MCF 10A (cell line): ENCODE measurements around the gene CRY1. TPM values are rescaled to one million over a fixed set of nuclear protein-coding genes. Genes with fewer than 3 reads are reported as not detected.

Experiments used
- BruUV-seq: library from RNA; stranded (reverse); fragments of 400-500 nt; replicated peaks from 2 replicates; lab custom pipeline; 2021; lab: Mats Ljungman, UMichigan
- CTCF ChIA-PET: fragments of 300-600 bp; sonication (Branson Sonifier 250); formaldehyde crosslinking; extraction: SDS; loops from one replicate; lab custom pipeline; 2021; ENCODE audit warnings: antibody characterized with exemption, inconsistent platforms; lab: Yijun Ruan, JAX
- POLR2A ChIA-PET: fragments of 300-600, 350-650 bp; sonication (Branson Sonifier 250); formaldehyde crosslinking; extraction: SDS; loops from one replicate; lab custom pipeline; 2020; ENCODE audit warnings: antibody characterized with exemption, inconsistent platforms; lab: Yijun Ruan, JAX
- DNase-seq: peaks from one replicate; pipeline ENCODE4 v3.0.0-alpha.2; 2018; ENCODE audit not compliant: unreplicated experiment
- H3K27ac Mint-ChIP-seq: one replicate; pipeline ENCODE4 v1.8.0; 2022; ENCODE audit warnings: mild to moderate bottlenecking, low read depth, mixed read lengths; ENCODE audit not compliant: unreplicated experiment
- H3K27me3 Mint-ChIP-seq: one replicate; pipeline ENCODE4 v1.8.0; 2022; ENCODE audit warnings: mixed read lengths; ENCODE audit not compliant: insufficient read depth, unreplicated experiment
- H3K36me3 Mint-ChIP-seq: one replicate; pipeline ENCODE4 v1.8.0; 2022; ENCODE audit warnings: mild to moderate bottlenecking, moderate library complexity, mixed read lengths; ENCODE audit not compliant: insufficient read depth, unreplicated experiment
- H3K4me1 Mint-ChIP-seq: one replicate; pipeline ENCODE4 v1.8.0; 2022; ENCODE audit warnings: mixed read lengths; ENCODE audit not compliant: insufficient read depth, unreplicated experiment
- H3K4me3 Mint-ChIP-seq: one replicate; pipeline ENCODE4 v1.8.0; 2022; ENCODE audit warnings: mild to moderate bottlenecking, moderate library complexity, mixed read lengths; ENCODE audit not compliant: unreplicated experiment
- H3K9me3 Mint-ChIP-seq: one replicate; pipeline ENCODE4 v1.8.0; 2022; ENCODE audit warnings: mixed read lengths; ENCODE audit not compliant: unreplicated experiment
- CTCF ChIP-seq: fragments of 200-600 bp; IDR thresholded peaks from one replicate; pipeline ENCODE4 v1.8.0; 2022; ENCODE audit warnings: antibody characterized with exemption, mild to moderate bottlenecking; ENCODE audit not compliant: unreplicated experiment
- intact Hi-C: fragments of 100-400 bp; cut with micrococcal nuclease; formaldehyde crosslinking; loops from 2 replicates; pipeline ENCODE4 v1.14.1; 2022
- total RNA-seq: library from RNA; stranded (reverse); gene quantifications from 2 replicates; pipeline ENCODE4 v1.2.3, GENCODE V29; 2022

Gene CRY1
- total RNA-seq, 1 experiment from 2014 or later: 11.6 TPM

- peaks cover 23% of the 10 kb centered on the region for H3K36me3 Mint-ChIP-seq
Measured at GRCh38 chr12:106974511-106974910, 118.8 kb downstream of the CRY1 start.

GRCh38 chr12:106973545-106973944 is 119.8 kb downstream of the CRY1 start:
- intact Hi-C loops: no loop called here
- Mint-ChIP-seq H3K27ac (no peak overlapping the region), H3K4me3 (no peak overlapping the region), H3K36me3 (peaks cover 33% of the 10 kb centered on the region), H3K27me3 (no peaks in the 10 kb centered on the region), H3K4me1 (peaks cover 20% of the 10 kb centered on the region), H3K9me3 (no peaks in the 10 kb centered on the region)
- DNase-seq: no peak
- ChIA-PET POLR2A (no interaction called here), CTCF (no interaction called here)
- TF ChIP-seq CTCF: no peak
- BruUV-seq: no TSS peak

More at GRCh38 chr12:106974511-106974910, 118.8 kb downstream of the CRY1 start:
- Mint-ChIP-seq H3K4me3 (no peak overlapping the region), H3K4me1 (peaks cover 20% of the 10 kb centered on the region), H3K27ac (no peak overlapping the region), H3K27me3 (no peaks in the 10 kb centered on the region), H3K9me3 (no peaks in the 10 kb centered on the region)
- no peak for DNase-seq
- intact Hi-C loops: no loop called here
- ChIA-PET POLR2A (interaction anchor here (1.1 kb wide), 1 partner anchor 14 kb away, joined by 3 read pairs; no protein-coding TSS in a partner anchor), CTCF (no interaction called here)
- TF ChIP-seq CTCF: no peak
- no TSS peak for BruUV-seq

- intact Hi-C loops: no loop called here
- BruUV-seq: no TSS peak
- Mint-ChIP-seq H3K36me3 (peaks cover 53% of the 10 kb centered on the region), H3K4me1 (peaks cover 8% of the 10 kb centered on the region), H3K27ac (no peak overlapping the region), H3K4me3 (no peak overlapping the region), H3K9me3 (no peaks in the 10 kb centered on the region), H3K27me3 (no peaks in the 10 kb centered on the region)
- CTCF ChIA-PET: no interaction called here
- no peak for TF ChIP-seq CTCF
- DNase-seq: no peak
- POLR2A ChIA-PET: interaction anchor here (1.0 to 3.8 kb wide), 3 partner anchors 12 to 16 kb away, joined by 3 to 13 read pairs (median 4); partner anchors contain the start of gene MTERF2
Measured at GRCh38 chr12:106971065-106971464, 122.3 kb downstream of the CRY1 start.

GRCh38 chr12:106964526-106964925 is 128.8 kb downstream of the CRY1 start:
- ChIA-PET POLR2A (interaction anchor here (0.7 kb wide), 1 partner anchor 13 kb away, joined by 3 read pairs; no protein-coding TSS in a partner anchor), CTCF (no interaction called here)
- BruUV-seq: no TSS peak
- no peak overlapping the region for H3K4me3 Mint-ChIP-seq
- H3K27ac Mint-ChIP-seq: no peak overlapping the region
- intact Hi-C loops: no loop called here
- no peaks in the 10 kb centered on the region for H3K9me3 Mint-ChIP-seq
- no peak for TF ChIP-seq CTCF
- H3K27me3 Mint-ChIP-seq: no peaks in the 10 kb centered on the region
- H3K36me3 Mint-ChIP-seq: peaks cover 57% of the 10 kb centered on the region
- no peak for DNase-seq
- H3K4me1 Mint-ChIP-seq: peaks cover 21% of the 10 kb centered on the region
